GM21825 (cell line): ENCODE measurements around the gene SLC25A28.

Source experiments
- ATAC-seq: cut with Tn5 transposase; IDR thresholded peaks from one replicate; pipeline ENCODE4 v1.9.1; 2021; ENCODE audit warnings: mild to moderate bottlenecking, moderate library complexity; ENCODE audit not compliant: unreplicated experiment

SLC25A28 gene

GRCh38 chr10:99593312-99593711, 26.9 kb downstream of the SLC25A28 start:
- ATAC-seq: no peak

- ATAC-seq: no peak
Observed at GRCh38 chr10:99590799-99591198, 29.4 kb downstream of the SLC25A28 start.

DNA sequence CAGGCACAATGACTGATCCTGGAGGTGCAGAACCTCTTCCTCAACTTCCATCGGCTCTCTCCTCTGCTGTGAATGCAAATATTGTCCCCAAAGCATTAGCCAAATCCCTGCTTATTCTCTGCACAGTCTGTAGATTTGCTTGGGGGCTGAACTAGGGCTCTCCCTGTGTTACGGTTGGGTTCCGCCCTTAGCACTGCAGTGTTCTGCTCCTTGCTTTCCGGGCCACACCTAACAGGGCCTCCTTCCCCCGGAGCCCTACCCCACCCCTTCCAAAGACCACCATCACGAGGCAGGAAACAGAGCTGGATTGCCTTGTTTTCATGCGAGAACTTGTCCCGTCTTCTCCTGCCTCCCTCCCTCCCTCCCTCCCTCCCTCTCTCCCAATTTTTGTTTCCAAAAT, 36.6 kb downstream of the SLC25A28 start:
- no peak for ATAC-seq

DNA sequence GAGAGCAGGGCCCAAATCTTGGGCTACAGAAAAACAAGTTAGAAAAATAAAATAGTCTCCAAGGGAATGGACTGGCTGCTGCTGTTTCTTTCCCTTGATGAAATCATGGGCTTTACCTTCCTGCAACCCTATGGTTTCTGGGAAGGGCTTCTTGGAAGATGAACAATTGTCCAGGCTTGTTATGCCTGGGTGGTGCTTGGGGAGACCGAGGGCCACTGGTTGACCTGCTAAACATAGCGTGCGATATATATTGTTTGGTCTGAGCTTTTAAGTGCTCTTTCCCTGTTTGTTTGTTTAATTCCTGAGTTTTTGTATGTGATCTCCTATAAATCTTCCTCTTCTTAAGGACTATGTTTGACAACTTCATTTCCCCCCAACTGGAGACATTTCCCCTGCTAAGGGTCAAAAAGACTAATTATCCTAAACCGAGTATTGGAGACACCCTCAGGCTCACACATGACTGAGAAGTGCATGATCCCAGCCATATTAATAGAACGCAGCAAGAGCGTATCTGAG, 37.9 kb downstream of the SLC25A28 start:
- no peak for ATAC-seq

GRCh38 chr10:99579971-99580370, 40.3 kb downstream of the SLC25A28 start:
- ATAC-seq: no peak

- no peak for ATAC-seq
Observed at GRCh38 chr10:99573790-99574189, 46.4 kb downstream of the SLC25A28 start.

DNA sequence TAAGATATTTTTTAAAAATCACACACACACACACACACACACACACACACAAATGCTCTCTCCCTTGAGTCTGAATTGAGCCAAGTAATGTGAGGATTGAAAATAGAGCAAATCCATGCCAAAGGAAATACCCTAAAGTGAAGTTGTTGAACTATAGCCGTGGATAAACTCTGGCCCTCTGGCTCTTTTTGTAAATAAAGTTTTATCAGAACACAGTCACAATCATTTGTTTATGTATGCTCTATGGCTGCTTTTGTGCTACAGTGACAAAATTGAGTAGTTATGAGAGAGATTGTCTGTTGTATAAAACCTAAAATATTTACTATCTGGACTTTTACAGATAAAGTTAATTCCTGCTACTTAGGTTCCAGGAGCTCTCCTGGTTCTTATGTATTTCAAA, 48.4 kb downstream of the SLC25A28 start:
- no peak for ATAC-seq

DNA sequence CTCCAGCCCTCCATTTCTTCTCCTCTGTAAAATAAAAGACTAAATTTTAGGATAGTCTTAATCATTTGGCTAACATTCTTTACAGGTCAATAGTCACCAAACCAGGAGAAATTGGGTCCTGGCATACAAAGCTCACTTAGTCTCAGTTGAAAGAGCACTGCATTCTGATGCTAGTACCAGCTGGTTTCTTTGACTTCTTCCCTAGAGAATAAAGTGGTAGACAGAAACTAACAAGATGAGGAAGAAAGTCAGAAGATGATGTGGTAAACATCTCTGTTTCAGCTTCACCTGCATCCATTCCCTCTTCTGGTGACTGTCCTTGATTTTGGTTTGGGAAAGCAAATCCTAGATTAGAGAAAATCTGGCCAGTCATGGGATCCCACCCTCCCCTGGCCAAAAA, 50.3 kb downstream of the SLC25A28 start:
- no peak for ATAC-seq

DNA sequence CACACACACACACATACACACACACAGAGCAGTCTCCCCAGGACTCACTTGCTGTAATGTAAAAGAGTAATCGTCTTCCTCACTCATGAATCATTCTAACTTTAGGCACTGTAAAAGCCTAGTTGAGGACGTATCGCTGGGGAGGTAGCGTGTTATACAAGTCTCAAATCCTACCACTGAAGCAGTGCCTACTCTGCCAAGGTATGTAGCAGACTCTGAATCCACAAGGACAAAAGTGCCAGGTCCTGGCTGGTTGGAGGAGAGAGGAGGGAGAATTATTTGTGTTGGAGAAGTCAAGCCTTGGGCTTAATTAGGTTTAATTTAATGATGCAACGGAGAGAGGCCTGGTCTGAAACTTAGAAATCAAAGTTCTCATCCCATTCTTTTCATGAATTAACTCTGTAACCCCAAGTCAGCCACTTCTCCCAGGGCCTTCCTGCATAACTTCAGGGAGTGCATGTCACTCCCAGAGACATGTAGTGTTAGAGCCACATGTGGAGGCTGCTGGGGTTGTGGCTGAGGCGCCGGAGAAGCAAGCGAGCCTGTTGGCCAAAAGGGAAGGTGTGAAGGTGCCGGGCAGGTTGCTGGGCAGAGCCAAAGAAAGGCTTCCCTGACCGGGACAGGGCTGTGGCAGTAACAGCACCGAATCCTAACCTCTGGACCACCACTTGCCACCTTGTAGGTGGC, 50.8 kb downstream of the SLC25A28 start:
- ATAC-seq: no peak

DNA sequence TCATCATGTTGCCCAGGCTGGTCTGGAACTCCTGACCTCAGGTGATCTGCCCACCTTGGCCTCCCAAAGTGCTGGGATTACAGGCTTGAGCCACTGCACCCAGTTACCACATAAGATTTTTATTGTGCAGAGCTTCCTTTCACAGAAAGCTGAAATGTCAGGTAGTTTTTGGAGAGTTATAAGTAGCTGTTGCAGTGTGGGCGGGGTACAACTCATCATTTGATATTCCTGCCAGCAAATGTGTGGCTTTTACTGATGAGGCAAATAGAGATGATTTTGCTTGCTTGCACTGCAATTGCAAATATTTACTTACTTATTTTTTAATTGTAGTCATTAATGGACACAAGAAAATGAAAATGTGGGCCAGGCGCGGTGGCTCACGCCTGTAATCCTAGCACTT, 55.1 kb downstream of the SLC25A28 start:
- ATAC-seq: no peak

DNA sequence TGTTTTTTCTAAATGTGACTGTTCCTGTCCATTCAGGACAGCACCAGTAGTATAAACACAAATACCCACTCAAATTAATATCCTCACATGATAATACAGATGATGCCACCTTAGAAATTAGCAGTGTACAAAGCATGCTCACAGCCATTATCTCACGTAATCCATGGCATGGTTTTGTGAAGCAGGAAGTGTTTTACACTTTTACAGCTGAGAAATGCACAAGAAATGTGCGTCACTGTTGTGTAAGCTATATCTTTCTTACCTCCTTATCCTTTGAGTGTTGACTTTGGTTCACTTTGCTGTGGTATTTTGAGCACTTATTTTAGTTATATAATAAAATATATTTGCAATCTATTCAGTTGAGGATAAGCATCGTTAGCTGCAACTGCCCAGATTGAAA, 55.9 kb downstream of the SLC25A28 start:
- ATAC-seq: no peak

- no peak for ATAC-seq
Observed at GRCh38 chr10:99562631-99563030, 57.6 kb downstream of the SLC25A28 start.
